ENCODE results near the gene ZMIZ2.
A peak's percentile ranks its signal among the peaks of the same experiment; 100 is the strongest.
"Not testable (repeated sequence)": the region's sequence is repeated elsewhere in the genome, so short reads cannot be mapped to it uniquely, and the experiment has no call there.

The ZMIZ2 gene

DNA sequence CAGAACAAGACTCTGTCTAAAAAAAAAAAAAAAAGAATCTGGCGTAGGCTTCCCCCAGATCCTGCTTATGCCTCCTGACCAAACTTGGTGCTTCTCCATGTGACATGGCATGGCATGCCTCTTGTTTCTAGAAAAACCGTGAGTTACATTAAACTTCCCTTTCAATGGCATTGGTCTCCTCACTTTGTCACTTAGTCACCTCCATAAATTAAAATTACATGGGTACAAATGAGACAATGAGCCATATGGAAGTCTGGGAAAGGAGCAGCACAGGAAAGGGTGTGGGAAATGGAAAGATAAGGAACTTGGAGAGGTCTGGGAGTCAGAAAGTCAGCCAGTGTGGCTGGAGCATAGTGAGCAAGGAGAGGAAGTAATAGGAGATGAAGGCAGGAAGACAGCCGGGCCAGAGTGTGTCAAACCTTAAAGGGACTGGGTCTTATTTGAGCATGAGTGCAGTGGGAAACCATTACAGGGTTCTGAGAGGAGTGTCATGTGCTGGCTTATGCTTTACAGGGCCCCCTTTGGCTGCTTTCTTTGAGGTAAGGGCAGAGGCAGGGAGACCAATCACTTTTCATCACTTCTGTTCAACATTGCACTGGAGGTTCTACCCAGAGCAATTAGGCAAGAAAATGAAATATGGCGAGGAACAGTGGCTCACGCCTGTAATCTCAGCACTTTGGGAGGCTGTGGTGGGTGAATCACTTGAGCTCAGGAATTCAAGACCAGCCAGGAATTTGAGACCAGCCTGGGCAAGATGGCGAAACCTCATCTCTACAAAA lies 21.3 kb upstream of the ZMIZ2 start:
- no peak for DNase-seq

DNA sequence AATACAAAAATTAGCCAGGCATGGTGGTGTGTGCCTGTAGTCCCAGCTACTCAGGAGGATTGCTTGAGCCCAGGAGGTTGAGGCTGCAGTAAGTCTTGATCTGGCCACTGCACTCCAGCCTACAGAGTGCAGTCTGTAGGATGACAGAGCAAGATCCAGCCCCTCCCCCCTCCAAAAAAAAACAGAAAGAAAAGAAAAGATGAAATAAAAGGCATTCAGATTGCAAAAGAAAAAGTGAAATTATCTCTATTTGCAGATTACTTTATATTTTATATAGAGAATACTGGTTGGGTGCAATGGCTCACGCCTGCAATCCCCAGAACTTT lies 20.7 kb upstream of the ZMIZ2 start:
- no peak for DNase-seq

DNA sequence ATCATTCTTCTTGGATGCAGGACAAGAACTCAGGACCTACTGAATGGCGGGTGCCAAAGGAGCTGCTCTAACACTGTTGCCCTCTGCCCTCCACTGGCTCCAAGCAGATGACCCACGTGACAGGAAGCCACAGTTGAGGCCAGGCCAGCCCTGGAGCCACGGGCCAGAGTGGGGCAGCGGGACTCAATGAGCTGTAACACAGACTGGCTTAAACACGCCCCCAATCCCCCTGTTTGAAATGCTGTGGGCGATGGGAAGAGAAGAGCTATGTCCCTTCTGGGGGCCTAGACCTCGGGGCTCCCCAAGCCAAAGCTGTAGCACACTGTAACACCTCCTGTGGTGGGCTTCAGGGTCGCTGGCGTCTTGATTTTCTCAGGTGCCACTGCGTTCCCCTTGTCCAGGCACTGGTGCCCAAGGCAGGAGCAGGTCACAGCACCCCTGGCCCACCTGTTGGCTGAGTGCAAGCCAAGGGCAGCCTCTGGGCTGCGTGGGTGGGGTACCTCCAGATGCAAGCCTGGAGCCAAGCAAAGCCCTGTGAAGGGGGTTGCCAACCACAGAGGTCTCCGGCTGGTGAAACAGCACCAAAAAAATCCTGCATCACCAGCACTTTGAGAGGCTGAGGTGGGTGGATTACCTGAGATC lies 18.6 kb upstream of the ZMIZ2 start:
- DNase-seq = no peak

DNA sequence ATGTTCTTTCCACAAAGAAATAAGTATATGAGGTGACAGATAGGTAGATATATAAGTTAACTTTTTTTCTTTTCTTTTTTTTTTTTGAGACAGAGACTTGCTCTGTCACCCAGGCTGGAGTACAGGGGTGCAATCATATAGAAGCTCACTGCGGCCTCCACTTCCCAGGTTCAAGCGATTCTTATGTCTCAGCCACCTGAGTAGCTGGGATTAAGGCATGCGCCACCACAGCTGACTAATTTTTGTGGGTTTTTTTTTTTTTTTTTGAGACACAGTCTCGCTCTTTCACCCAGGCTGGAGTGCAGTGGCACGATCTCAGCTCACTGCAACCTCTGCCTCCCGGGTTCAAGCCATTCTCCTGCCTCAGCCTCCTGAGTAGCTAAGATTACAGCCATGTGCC lies 15.7 kb upstream of the ZMIZ2 start:
- not testable (repeated sequence) for DNase-seq

DNA sequence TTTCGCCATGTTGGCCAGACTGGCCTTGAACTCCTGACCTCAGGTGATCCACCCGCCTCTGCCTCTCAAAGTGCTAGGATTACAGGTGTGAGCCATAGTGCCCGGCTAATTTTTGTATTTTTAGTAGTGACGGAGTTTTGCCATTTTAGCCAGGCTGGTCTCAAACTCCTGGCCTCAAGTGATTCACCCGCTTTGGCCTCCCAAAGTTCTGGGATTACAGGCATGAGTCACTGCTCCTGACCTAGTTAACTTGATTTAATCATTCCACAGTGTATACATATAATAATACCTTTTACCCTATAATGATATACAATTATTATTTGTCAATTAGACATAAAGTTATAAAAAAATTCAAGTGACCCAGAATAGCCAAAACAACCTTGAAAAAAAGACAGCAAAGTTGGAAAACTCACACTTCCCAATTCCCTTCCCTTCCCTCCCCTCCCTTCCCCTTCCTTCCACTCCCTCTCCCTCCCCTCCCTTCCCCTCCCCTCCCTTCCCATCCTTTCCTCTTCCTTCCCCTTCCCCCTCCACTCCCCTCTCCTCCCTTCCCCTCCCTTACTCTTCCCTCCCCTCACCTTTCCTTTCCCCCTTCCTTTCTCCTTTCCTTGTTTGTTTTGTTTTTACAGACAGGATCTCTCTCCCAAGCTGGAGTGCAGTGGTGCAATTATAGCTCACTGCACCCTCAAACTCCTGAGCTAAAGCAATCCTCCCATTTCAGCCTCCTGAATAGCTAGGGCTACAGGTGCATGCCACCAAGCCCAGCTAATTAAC lies 14.8 kb upstream of the ZMIZ2 start:
- DNase-seq = no peak

DNA sequence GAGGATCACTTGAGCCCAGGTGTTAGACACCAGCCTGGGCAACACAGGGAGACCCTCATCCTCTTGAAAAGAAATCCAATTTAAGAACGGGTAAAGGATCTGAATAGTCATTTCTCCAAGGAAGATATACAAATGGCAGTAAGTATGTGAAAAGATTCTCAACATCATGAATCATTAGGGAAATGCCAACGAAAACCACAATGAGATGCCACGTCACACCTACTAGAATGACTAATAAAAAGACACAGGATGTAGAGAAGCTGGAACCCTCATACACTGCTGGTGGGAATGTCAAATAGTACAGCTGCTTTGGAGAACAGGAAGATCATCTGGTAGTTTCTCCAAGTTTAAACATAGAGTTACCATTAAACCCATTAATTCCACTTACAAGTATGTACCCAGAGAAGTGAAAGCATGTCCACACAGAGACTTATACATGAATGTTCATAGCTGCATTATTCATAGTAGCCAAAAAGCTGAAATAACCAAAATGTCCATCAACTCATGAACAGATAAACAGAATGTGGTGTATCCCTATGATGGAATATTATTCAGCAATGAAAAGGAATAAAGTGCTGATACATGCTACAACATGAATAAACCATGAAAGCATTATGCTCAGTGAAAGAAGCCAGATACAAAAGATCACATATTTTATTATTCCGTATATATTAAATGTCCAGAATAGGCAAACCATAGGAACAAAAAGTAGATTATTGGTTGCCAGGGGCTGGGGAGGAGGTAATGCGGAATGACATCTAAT lies 13.1 kb upstream of the ZMIZ2 start:
- no peak for DNase-seq

DNA sequence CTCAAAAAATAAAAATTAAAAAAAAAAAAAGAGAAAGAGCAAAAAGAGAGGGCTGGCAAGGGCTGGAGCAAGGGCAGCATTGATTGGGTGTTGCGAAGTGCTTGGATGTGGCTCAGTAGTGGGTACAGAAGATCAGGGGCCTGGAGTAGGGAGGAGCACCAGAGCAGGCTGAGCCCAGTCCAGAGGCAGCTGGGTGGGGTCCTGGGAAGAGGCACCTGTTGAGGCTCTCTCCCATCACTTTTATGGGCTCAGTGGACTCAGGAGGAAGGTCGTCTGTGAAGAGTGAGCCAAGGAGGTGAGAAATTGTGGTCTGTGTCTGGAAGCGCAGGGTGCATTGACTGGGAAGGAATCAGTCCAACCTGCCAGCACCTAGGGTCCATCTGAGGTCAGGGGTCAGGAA lies 11.8 kb upstream of the ZMIZ2 start:
- no peak for DNase-seq

DNA sequence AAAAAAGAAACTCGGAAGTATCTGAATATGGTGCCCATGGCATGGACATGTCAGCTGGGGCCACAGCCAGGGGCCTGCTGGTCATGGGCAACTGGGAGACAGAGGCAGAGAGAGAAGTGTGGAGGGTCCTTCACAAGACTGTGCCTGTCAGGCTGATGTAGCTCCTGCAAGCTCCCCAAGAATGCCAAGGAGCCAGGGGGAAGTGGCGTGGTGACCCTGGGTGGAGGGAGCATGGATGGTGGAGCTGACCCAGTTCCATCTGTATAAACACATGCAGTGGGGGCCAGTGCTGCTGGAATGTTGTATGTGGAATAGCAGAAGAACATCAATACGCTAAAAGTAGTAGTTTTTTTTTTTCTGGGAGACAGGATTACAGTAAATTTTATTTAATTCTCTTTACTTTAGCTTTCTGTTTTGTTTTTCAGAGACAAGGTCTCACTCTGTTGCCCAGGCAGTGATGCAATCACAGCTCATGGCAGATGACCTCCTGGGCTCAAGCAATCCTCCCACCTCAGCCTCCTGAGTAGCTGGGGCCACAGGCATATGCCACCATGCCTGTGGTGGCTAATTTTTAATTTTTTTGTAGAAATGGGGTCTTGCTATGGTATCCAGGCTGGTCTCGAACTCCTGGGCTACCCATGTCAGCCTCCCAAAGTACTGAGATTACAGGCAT lies 10.5 kb upstream of the ZMIZ2 start:
- DNase-seq = no peak

DNA sequence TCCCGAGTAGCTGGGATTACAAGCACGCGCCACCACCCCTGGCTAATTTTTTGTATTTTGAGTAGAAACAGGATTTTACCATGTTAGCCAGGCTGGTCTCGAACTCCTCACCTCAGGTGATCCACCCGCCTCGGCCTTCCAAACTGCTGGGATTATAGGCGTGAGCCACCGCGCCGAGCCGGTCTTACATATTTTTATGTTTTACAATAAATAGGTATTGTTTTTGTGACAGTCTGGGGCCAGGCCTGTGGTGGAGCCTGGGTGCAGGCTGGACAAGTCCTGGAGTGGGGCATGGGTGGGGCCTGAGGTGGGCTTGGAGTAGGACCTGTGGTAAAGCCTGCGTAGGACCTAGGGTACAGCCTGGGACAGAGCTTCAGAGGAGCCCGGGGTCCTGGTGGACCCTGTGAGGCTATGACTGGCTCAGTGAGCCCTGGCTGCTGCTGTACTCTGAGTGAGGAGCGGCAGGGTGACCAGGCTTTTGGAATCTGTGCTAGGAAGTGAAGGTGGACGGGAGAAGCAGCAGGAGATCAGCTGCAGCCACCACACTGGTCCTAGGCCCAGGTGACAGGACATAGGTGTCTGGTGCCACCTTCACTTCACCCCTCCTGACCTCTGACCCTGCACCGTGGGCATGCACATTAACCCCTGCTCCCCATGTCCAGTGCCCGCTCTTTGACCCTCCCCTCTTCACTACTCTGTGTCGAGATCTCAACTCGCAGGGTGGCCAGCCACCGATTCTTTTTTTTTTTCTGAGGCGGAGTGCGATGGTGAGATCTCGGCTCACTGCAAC lies 9.6 kb upstream of the ZMIZ2 start:
- no peak for DNase-seq

DNA sequence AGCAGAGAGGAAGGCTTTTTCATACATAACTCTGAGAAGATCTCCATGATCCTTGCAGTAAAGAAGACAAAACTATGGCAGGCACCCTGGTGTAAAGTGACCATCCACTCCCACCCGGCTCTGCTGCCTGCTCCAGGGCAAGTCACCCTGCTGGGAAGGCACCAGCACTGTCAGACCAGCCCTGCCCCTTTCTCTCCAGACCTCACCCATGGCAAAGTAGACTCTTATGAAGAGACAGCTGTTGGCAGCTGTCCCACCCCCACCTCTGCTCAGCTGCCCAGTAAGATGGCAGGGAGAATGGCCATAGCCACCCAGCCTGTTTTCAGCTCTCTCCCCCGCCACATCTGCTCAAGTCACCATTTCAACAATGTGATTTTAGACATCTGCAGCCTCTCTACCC lies 8.6 kb upstream of the ZMIZ2 start:
- DNase-seq = no peak

DNA sequence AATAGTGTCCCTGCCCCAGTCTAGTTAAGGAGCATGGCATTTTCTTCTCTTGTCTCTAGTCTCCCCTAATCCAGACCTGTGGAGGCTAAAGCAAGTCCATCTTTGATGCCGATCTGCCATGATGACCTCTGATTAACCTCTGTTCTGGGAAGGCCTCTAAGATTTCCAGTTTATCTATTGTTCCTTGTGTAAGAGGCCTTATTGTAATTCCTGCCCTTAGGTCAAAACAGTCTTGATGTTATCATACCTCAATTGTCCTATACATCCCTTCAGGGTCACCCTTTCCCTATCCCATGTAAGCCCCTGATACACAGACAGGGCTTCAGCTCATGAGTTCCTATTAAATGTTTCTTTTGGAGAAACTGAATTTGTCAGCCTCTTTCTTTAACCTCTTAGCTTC lies 4.9 kb upstream of the ZMIZ2 start:
- DNase-seq = no peak

DNA sequence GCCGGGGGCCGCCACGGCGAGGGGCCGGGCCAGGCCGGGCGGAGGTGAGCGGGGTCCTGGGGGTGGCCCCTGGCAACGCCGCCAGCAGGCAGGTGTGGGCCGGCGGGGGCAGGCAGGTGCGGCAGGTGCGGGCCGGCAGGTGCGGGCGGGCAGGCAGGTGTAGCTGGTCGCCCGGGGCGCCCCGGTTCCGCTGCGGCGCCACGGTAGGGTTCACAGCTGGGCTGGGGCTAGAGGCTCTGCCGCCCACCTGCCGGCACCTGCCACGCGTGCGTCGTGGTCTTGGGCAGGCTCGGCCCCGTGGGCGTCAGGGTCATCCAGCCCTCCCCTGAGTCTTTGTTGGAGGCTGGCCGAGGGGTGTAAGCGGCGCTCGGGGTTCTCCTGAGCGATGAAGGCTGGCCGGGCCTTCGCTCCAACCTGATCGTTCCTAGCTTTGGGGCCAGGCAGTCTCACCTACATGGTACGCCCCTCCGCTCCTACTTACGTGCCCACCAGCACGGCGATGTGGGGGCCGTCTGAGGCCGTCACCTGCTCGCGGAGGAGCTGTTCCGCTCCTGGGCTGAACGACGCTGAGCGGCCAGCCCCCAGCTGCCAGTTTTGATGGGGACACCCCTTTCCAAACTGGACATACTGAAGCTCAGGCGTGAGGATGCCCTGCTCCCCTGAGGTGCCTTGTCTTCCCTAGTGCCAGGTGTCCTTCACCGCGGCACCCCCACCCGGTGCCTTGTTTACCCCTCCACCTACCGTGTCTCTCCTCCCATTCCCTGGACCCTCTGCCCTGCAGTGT lies 493 bp downstream of the ZMIZ2 start:
- peak; percentile 87 to 88 for DNase-seq

DNA sequence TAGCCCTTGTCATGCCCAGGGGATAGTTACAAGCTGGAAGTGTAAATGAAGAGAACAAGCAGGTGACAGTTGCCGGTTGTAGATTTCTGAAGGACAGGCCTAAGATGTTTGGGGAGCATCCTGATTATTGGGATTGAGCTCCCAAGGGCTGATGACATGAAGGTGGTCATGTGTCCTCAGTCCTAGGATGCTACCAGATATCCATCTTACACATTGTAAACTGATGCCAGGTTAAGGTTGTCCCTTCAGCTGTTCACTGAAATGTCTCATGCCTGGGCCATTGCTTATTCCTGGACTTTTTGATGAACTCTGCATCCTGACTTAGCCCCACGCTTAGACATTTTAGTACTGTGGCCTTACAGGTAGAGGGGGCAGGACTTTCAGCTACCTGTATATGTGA lies 1.3 kb downstream of the ZMIZ2 start:
- DNase-seq = no peak

DNA sequence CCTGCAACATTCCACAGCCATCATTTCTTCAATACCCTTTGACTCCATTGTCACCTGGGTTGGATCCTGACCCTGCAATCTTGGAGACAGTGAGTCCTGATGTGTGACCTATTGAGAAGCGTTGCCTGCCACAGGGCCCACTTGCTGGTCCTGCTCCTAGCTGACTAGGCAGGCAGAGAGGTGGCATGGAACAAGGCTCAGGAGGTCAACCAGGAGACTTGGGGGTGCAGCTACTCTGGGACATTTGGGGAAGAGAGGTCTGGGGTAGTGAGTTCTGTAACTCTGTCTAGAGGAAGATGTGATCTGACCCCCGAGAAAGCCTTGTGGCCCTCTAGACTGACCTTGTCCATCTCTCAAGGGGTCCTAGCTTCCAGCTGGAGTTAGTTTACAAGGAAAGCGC lies 1.8 kb downstream of the ZMIZ2 start:
- no peak for DNase-seq

DNA sequence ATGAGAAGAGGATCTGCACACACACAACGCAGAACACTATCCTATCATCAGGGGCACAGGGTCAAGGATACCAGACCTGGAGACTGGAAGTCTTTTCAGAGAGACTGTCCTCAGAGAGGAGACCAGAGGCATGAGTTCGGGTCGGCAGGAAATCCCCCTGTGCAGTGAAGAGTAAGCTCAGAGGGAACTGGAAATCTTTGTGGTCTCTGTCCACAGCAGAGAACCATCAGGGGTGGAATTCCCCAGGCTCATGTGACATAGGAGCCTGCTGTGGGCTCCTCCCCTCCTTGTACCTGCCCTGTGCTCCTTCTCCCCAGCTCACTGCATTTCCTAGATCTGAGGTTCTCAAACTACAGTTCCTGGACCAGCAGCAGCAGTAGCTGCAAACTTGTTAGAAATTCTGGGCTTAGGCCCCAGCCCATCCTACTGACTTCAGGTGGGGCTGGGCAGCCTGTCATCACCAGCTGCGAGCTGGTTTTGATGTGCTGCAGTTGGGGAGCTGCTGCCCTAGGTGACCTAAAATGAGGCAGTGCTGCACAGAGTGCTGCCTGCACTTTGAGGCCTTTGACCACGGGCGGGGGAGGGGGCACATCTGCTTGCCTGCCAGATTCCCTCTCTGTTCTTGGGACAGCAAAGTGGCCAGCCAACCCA lies 2.4 kb downstream of the ZMIZ2 start:
- DNase-seq = no peak

DNA sequence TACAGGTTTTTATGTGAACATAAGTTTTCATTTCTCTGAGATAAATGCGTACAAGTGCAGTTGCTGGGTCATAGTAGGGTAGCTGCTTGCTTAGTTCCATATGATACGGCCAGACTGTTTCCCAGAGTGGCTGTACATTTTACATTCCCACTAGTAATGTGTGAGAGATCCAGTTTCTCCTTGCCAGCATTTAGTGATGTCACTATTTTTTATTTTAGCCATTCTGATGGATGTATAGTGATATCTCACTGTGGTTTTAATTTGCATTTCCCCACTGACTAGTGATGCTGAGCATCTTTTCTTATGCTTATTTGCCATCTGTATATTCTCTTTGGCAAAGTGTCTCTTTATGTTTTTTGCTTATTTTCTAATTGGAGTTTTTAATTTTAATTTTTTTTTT lies 4.2 kb downstream of the ZMIZ2 start:
- no peak for DNase-seq

DNA sequence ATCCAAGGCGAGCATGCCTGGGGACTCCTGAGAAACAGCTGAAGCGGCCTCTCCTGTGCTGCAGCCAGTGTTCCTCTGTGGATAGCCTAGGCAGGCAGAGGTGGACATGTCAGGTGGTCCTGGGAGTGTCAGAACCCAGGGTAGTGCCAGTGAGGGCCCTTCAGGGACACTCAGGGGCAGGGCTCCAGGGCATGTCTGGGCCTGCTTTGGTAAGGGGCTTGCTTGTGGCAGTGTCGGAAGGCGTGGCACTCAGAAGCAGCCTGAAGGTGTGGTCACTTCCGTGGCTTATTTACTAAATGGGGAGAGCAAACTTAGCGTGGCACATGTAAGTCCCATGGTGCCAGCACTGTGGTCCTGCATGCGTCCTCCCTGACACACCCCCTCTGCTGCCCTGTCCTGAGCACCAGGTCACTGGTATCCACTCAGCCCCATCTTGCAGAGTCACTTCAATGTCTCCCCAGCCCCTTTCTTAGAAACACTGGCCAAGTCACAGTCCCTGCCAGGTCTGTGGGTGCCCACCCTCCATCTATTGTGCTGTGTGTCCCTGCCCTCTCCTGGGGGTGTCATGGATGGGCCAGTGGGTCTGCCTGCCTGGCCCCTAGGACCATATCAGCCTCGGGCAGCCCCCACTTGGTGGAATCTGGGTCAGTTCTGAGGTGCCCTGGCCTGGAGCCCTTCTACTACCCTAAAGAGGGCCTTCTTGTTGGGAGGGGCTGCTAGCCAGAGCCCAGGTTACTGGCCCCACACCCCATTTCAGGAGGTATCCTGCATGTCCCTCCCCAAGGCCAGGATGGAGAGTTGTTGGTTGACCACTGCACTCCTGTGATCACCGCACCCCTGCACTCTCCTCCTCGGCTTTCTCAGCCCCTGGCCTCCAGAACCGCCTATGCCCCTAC lies 6.4 kb downstream of the ZMIZ2 start:
- DNase-seq = no peak

DNA sequence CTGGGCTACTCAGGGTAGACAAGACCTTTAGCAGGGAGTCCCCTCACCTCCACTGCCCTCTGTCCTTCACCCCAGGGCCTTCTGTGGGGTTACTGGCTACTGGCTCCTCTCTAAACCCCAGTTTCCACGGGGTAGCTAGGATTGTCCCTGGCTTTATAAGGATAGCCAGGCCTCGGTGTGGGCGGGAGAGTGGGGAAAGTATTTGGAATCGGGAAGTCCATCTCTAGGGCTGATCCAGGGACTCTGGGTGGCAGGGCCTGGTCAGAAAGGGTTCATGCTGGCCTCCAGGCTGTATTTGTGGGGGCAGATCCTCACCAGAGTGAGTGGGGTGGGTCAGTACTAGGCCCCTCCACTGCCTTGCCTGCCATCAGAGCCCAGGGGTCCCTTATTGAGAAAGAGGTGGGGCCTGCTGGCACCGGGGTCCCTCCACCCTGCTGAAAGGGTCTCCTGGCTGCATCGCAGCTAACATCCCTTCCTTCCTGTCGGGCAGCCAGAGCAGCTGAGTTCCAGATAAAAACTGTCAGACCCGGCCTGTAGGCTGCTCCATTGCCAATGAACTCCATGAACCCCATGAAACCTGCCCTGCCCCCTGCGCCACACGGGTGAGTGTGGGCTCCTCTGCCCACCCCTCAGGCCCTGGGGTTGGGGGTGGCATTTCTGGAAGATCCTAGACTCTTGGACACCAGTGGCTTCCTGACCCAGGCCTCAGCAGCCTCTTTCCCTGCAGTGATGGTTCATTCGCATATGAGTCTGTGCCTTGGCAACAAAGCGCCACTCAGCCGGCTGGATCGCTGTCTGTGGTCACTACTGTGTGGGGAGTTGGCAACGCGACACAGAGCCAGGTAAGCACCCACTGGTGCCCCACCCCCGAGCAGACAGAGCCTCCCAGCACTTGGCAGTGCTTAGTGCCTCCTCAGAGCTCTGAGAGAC lies 7.3 kb downstream of the ZMIZ2 start:
- no peak for DNase-seq
